Activated naive CD8-positive, alpha-beta T cell treated with anti-CD3 and anti-CD28 coated beads for 36 hours (primary cell): ENCODE data around the gene CRAMP1. TPM values are rescaled to one million over a fixed set of nuclear protein-coding genes. Genes with fewer than 3 reads are reported as not detected.

Source experiments
- DNase-seq: peaks from one replicate; pipeline ENCODE4 v3.0.0; 2021
- H3K27ac Mint-ChIP-seq: one replicate; pipeline ENCODE4 v1.8.0; 2022; ENCODE audit warnings: mild to moderate bottlenecking, moderate library complexity, mixed read lengths
- H3K27me3 Mint-ChIP-seq: one replicate; pipeline ENCODE4 v1.8.0; 2022; ENCODE audit warnings: mild to moderate bottlenecking, mixed read lengths
- H3K36me3 Mint-ChIP-seq: one replicate; pipeline ENCODE4 v1.8.0; 2021; ENCODE audit warnings: mild to moderate bottlenecking, mixed read lengths
- H3K4me1 Mint-ChIP-seq: one replicate; pipeline ENCODE4 v1.8.0; 2021; ENCODE audit warnings: mixed read lengths
- H3K4me3 Mint-ChIP-seq: one replicate; pipeline ENCODE4 v1.8.0; 2022; ENCODE audit warnings: mild to moderate bottlenecking, moderate library complexity, mixed read lengths
- H3K9me3 Mint-ChIP-seq: one replicate; pipeline ENCODE4 v1.8.0; 2022; ENCODE audit warnings: mixed read lengths
- total RNA-seq, 2 experiments: library from RNA; stranded (reverse); gene quantifications; one replicate each; pipeline ENCODE4 v1.2.3, GENCODE V29; 2021

Gene CRAMP1
- total RNA-seq, 2 experiments from 2014 or later: 14.4 to 17.0 TPM

DNA sequence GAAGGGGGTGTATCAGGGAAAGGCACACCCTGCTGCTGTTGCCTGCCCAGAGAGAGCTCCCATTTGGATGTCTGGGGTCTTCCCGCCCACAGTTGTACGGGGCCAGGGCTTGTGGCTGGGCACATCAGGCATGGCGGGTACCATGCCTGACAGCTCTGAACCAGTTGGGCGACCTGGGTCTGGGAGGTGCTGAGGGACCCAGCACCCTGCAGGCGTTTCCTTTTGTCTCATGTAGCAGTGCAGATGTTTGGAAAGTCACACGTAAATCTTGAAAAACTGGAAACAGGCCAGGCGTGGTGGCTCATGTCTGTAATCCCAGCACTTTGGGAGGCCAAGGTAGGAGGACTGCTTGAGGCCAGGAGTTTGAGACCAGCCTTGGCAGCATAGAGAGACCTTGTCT is 57.5 kb downstream of the CRAMP1 start:
- Mint-ChIP-seq H3K27ac (no peak overlapping the region), H3K9me3 (no peaks in the 10 kb centered on the region), H3K4me3 (no peak overlapping the region), H3K27me3 (no peaks in the 10 kb centered on the region), H3K36me3 (peaks cover 13% of the 10 kb centered on the region), H3K4me1 (no peaks in the 10 kb centered on the region)
- no peak for DNase-seq

DNA sequence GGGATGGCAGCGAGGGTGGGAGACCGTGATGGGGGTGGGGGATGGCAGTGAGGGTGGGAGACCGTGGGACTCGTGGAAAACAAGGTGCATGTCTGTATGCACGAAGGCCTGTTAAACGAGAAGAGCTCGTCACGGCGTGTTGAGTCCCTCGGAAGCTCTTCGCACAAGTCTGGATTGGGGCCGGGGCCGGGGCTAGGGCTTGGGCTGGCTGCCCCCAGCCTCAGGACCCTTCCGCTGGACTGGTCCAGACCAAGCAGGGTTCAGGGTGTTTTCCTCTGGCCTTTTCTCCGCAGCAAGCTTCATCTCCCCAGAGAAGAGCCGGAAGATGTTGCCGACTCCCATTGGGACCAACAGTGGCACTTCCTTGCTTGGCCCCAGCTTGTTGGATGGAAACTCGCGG is 58.2 kb downstream of the CRAMP1 start:
- H3K9me3 Mint-ChIP-seq: no peaks in the 10 kb centered on the region
- DNase-seq: no peak
- peaks cover 12% of the 10 kb centered on the region for H3K36me3 Mint-ChIP-seq
- H3K27ac Mint-ChIP-seq: no peak overlapping the region
- no peaks in the 10 kb centered on the region for H3K27me3 Mint-ChIP-seq
- no peaks in the 10 kb centered on the region for H3K4me1 Mint-ChIP-seq
- no peak overlapping the region for H3K4me3 Mint-ChIP-seq

GRCh38 chr16:1670866-1671265 is 58.7 kb downstream of the CRAMP1 start:
- peaks cover 12% of the 10 kb centered on the region for H3K36me3 Mint-ChIP-seq
- no peak overlapping the region for H3K27ac Mint-ChIP-seq
- H3K9me3 Mint-ChIP-seq: no peaks in the 10 kb centered on the region
- H3K27me3 Mint-ChIP-seq: no peaks in the 10 kb centered on the region
- H3K4me1 Mint-ChIP-seq: no peaks in the 10 kb centered on the region
- H3K4me3 Mint-ChIP-seq: no peak overlapping the region
- DNase-seq: no peak

- Mint-ChIP-seq H3K27ac (no peak overlapping the region), H3K27me3 (no peaks in the 10 kb centered on the region), H3K4me3 (no peak overlapping the region), H3K4me1 (peaks cover 8% of the 10 kb centered on the region), H3K9me3 (no peaks in the 10 kb centered on the region), H3K36me3 (peaks cover 10% of the 10 kb centered on the region)
- DNase-seq: no peak
Measured at GRCh38 chr16:1673424-1674151, 61.4 kb downstream of the CRAMP1 start.

DNA sequence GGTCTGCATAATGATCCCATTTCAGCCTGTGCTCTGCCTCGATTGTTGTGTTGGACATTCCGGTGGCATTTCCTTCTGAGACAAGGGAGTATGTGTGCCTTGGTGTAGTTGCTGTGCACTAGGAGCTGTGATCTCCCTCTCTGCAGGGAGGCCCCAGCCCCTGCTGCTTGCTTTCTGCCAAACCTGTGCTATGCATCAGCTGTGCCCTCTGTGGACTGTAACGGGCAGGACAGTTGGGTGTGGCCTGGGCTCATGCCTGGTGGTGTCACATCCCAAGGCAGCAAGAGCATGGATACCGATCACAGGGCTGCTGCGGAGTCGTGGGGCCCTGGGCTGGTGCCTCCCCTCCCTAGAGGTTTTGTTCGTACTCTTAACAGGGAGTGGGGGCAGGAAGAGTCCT is 62.1 kb downstream of the CRAMP1 start:
- Mint-ChIP-seq H3K36me3 (peaks cover 12% of the 10 kb centered on the region), H3K4me3 (no peak overlapping the region), H3K4me1 (peaks cover 13% of the 10 kb centered on the region), H3K27me3 (no peaks in the 10 kb centered on the region), H3K9me3 (no peaks in the 10 kb centered on the region), H3K27ac (no peak overlapping the region)
- no peak for DNase-seq

- no peak for DNase-seq
- Mint-ChIP-seq H3K36me3 (peaks cover 10% of the 10 kb centered on the region), H3K9me3 (no peaks in the 10 kb centered on the region), H3K27me3 (no peaks in the 10 kb centered on the region), H3K27ac (no peak overlapping the region), H3K4me1 (peaks cover 18% of the 10 kb centered on the region), H3K4me3 (no peak overlapping the region)
Measured at GRCh38 chr16:1674751-1675664, 62.8 kb downstream of the CRAMP1 start.

DNA sequence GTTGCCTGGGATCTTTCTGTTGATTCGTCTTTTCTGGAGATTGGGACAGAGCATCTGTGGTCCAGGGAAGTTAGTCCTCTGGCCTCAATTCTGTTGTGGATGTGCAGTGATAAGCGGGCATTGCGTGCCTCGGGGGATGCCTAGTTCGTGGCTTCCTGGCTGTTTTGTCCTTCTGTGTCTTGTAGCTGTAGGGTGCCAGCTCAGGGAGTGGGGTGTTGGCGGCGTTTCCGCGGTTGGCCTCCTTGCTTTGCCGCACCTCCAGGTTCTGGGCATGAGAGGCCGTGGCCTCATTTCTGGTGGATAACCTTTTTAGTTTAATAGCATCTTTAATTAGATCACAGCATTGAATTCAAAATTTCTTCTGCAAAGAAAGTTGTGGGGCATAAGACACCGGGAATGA is 64.5 kb downstream of the CRAMP1 start:
- Mint-ChIP-seq H3K4me1 (peaks cover 26% of the 10 kb centered on the region), H3K27me3 (no peaks in the 10 kb centered on the region), H3K27ac (no peak overlapping the region), H3K4me3 (peak overlapping the region; percentile 65), H3K36me3 (peaks cover 13% of the 10 kb centered on the region), H3K9me3 (no peaks in the 10 kb centered on the region)
- DNase-seq: no peak

DNA sequence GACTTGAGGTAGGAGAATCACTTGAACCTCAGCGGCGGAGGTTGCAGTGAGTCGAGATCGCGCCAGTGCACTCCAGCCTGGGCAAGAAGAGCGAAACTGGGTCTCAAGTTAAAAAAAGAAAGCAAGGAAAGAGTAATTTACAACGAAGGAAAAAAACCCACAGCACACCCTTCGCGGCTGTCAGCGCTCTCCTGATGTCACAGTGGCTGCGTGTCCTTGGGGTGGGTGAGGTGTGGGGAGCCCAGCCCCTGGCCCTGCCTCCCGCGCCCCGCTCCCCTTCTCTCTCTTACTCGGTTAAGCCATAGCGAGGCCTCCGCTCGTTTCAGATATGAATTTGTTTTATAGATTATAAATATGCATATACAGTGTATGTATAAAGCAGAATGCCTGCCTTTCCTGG is 65.2 kb downstream of the CRAMP1 start:
- DNase-seq: no peak
- peaks cover 13% of the 10 kb centered on the region for H3K36me3 Mint-ChIP-seq
- H3K4me1 Mint-ChIP-seq: peaks cover 30% of the 10 kb centered on the region
- no peaks in the 10 kb centered on the region for H3K27me3 Mint-ChIP-seq
- peak overlapping the region; percentile 51 for H3K27ac Mint-ChIP-seq
- H3K9me3 Mint-ChIP-seq: no peaks in the 10 kb centered on the region
- peak overlapping the region; percentile 65 for H3K4me3 Mint-ChIP-seq

DNA sequence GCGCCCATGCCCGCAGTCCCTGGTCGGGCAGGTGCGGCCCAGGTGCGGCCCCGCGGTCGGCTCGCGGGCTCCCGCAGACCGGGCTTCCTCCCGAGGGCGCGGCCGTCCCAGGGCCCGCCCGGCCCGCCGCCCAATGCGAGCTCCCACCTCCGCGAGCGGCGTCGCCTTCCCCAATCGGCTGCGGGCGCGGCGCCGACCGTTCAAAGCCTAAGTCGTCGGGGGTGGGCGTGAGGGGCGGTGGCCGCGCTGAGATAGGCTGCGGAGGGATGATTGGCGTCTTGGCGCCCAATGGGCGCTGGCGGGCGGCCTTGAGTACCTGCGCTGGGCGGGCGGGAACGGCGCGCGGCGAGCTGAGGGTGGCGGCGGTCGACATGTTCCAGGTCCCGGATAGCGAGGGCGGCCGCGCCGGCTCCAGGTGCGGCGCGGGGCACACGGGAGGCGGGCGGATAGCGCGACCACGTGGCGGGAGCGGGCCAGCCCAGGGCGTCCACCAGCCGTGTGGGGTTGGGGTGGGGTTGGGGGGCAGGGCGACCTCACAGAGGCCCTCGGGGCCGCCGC is 65.9 kb downstream of the CRAMP1 start, which contains the start of gene JPT2:
JPT2 (plus strand) TSS at position 338 of the 558 bp plus-strand sequence; CDS start at position 372, 34 bp downstream.
- no peaks in the 10 kb centered on the region for H3K27me3 Mint-ChIP-seq
- peak within 1 kb of the TSS; percentile 95 for H3K4me3 Mint-ChIP-seq
- H3K36me3 Mint-ChIP-seq: peaks cover 13% of the 10 kb centered on the region
- DNase-seq: peak; percentile 98
- H3K27ac Mint-ChIP-seq: peak within 1 kb of the TSS; percentile 84
- peaks cover 30% of the 10 kb centered on the region for H3K4me1 Mint-ChIP-seq
- no peaks in the 10 kb centered on the region for H3K9me3 Mint-ChIP-seq

DNA sequence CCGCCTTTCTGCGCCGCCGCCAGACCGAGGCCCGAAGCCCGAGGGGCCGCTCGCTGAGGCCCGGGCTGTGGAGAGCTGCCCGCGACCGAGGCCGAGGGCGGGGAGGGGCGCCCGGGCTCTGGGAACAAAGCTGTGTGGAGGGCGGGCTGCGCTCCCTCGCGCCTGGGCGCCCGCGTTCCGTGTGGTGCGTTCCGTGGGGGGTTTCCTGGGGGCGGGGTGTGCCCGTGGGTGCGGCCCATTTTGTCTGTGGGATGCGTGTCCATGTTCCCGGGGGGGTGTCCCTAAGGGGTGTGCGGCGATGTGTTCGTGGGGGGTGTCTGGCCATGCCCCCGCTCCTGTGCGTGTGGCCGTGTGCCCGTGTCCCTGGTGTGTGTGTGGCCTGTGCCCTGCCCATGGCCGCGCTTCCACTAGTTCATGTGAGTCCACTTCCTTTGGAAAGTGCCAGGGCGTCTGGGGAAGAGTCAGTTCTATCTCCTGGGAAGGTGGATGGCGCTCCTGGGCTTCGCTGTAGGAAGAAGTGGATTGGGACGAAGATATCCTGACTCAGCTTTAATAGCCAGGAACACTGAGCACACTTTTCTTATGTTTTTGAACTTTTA is 66.4 kb downstream of the CRAMP1 start:
- Mint-ChIP-seq H3K9me3 (no peaks in the 10 kb centered on the region), H3K36me3 (peaks cover 9% of the 10 kb centered on the region), H3K4me1 (peaks cover 30% of the 10 kb centered on the region), H3K27ac (peak overlapping the region; percentile 84), H3K27me3 (no peaks in the 10 kb centered on the region), H3K4me3 (peak overlapping the region; percentile 95)
- DNase-seq: peak; percentile 47

- H3K27me3 Mint-ChIP-seq: no peaks in the 10 kb centered on the region
- no peak overlapping the region for H3K27ac Mint-ChIP-seq
- H3K9me3 Mint-ChIP-seq: no peaks in the 10 kb centered on the region
- H3K36me3 Mint-ChIP-seq: peaks cover 9% of the 10 kb centered on the region
- H3K4me1 Mint-ChIP-seq: peaks cover 30% of the 10 kb centered on the region
- no peak overlapping the region for H3K4me3 Mint-ChIP-seq
- no peak for DNase-seq
Measured at GRCh38 chr16:1680361-1680760, 68.2 kb downstream of the CRAMP1 start.

- Mint-ChIP-seq H3K4me1 (peaks cover 30% of the 10 kb centered on the region), H3K9me3 (no peaks in the 10 kb centered on the region), H3K36me3 (peaks cover 9% of the 10 kb centered on the region), H3K4me3 (no peak overlapping the region), H3K27me3 (no peaks in the 10 kb centered on the region), H3K27ac (no peak overlapping the region)
- DNase-seq: no peak
Measured at GRCh38 chr16:1681032-1681431, 68.9 kb downstream of the CRAMP1 start.

GRCh38 chr16:1687427-1688316 is 75.5 kb downstream of the CRAMP1 start:
- no peaks in the 10 kb centered on the region for H3K27me3 Mint-ChIP-seq
- no peaks in the 10 kb centered on the region for H3K4me1 Mint-ChIP-seq
- no peaks in the 10 kb centered on the region for H3K9me3 Mint-ChIP-seq
- no peak overlapping the region for H3K4me3 Mint-ChIP-seq
- no peak overlapping the region for H3K27ac Mint-ChIP-seq
- DNase-seq: no peak
- peaks cover 11% of the 10 kb centered on the region for H3K36me3 Mint-ChIP-seq
